Measurements from ENCODE around the gene SEMA5A. TPM values are rescaled to one million over a fixed set of nuclear protein-coding genes. Genes with fewer than 3 reads are reported as not detected.

SEMA5A gene
- total and polyA plus RNA-seq, 7 donors = 0.24 to 3.9 (median 0.66) TPM

DNA sequence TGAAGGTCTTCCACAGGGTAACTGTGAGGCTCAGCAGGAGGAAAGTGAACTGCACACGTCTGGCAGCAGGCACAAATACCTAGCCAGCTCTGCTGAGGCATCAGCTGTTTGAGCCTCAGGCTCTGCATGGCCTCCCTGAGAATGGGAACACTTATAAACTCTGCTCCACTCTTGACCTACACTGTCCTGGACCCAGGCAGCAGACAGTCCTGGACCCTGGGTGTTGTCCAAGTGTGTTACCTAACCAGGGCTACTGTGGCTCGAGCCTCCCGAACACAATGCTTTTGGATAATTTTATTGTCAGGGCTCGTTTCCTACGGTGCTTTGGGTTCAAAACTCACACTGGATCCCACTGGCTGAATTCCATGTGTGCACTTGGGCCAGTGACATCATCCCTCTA is 497.9 kb downstream of the SEMA5A start:
- WGBS, 3 donors = 52 to 72% (median 58%) methylated on average over 5 of the region's 5 CpGs

DNA sequence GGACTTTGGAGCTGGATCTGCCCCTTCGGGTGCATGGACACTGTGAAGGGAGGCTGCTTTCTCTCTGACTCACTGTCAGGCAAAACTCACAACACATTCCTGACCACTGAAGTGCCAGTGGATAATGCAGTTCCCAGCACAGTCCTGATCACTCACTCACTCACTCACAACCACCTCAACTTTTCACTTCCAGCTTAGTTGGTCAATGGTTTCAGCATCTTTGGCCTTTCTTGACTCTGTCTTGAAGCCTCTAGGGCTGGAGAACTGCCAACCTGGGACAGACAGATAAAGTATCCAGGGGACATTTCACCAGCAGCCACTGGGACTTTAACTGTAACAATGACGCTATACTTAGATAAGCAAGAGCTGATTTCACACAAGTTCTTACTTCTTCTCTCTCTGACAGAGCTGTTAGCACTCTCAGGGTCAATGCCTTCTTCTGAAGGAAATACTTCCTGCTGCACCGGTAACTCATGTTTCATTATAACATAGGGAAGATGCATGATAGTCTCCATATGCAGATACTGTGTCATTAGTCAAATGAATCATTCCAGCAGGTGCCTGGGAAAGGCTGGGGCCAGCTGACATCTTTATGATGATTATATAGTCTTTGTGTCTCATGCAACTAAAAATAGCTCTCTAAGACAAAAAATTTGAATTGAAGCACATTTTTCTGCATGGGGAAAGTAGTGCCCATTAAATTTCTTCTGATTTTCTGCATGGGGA is 499.0 kb downstream of the SEMA5A start:
- no peaks in the 10 kb centered on the region for H3K27me3 ChIP-seq (ENCODE audit: insufficient read depth in 3 of 3, low read length in 2 of 3)
- no peak overlapping the region for H3K27ac ChIP-seq
- no peaks in the 10 kb centered on the region for H3K4me1 ChIP-seq
- intact Hi-C loops (cut with DNase I) = no loop called here
- H3K4me3 ChIP-seq = no peak overlapping the region
- WGBS, 3 donors = 67 to 80% (median 69%) methylated on average over 3 of the region's 3 CpGs
- TF ChIP-seq, protein P1, sequence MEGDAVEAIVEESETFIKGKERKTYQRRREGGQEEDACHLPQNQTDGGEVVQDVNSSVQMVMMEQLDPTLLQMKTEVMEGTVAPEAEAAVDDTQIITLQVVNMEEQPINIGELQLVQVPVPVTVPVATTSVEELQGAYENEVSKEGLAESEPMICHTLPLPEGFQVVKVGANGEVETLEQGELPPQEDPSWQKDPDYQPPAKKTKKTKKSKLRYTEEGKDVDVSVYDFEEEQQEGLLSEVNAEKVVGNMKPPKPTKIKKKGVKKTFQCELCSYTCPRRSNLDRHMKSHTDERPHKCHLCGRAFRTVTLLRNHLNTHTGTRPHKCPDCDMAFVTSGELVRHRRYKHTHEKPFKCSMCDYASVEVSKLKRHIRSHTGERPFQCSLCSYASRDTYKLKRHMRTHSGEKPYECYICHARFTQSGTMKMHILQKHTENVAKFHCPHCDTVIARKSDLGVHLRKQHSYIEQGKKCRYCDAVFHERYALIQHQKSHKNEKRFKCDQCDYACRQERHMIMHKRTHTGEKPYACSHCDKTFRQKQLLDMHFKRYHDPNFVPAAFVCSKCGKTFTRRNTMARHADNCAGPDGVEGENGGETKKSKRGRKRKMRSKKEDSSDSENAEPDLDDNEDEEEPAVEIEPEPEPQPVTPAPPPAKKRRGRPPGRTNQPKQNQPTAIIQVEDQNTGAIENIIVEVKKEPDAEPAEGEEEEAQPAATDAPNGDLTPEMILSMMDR (IDR thresholded peaks at IDR 0.05) = no peak
- DNase-seq = no peak
- H3K9me3 ChIP-seq = no peaks in the 10 kb centered on the region
- no peak for ATAC-seq
- H3K36me3 ChIP-seq (ENCODE audit: insufficient read depth in 1 of 2, low read depth in 1 of 2) = no peaks in the 10 kb centered on the region

More for the DNA sequence above, 497.9 kb downstream of the SEMA5A start:
- H3K36me3 ChIP-seq (ENCODE audit: insufficient read depth in 1 of 2, low read depth in 1 of 2) = no peaks in the 10 kb centered on the region
- ATAC-seq = no peak
- no peak overlapping the region for H3K27ac ChIP-seq
- H3K4me3 ChIP-seq = no peak overlapping the region
- no peaks in the 10 kb centered on the region for H3K4me1 ChIP-seq
- DNase-seq = no peak
- TF ChIP-seq, protein P1 (IDR thresholded peaks at IDR 0.05) = no peak
- H3K27me3 ChIP-seq (ENCODE audit: insufficient read depth in 3 of 3, low read length in 2 of 3) = no peaks in the 10 kb centered on the region
- intact Hi-C loops (cut with DNase I) = no loop called here
- no peaks in the 10 kb centered on the region for H3K9me3 ChIP-seq

DNA sequence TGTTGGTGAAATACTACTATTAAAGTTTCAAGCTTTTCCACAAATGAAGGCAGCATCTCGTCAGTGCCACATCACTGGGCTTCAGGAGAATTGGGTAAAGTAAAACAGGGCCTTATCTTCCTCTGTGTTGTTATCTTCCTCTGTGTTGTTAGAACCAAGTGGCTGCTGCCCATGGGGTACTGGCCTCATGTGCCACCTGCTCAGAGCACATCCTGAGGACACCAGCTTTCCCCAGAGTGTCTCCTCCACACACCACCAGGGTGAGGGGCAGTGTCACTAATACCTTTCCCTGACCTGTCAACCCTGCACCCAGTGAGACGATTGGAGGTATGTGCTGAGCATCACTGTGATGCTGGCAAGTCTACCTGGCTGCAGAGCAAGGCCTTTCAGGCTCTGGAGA is 499.9 kb downstream of the SEMA5A start:
- H3K27ac ChIP-seq = no peak overlapping the region
- no peak for ATAC-seq
- H3K9me3 ChIP-seq = no peaks in the 10 kb centered on the region
- TF ChIP-seq, protein P1 (IDR thresholded peaks at IDR 0.05) = no peak
- no peak overlapping the region for H3K4me3 ChIP-seq
- H3K36me3 ChIP-seq (ENCODE audit: insufficient read depth in 1 of 2, low read depth in 1 of 2) = no peaks in the 10 kb centered on the region
- DNase-seq = no peak
- no peaks in the 10 kb centered on the region for H3K4me1 ChIP-seq
- intact Hi-C loops (cut with DNase I) = no loop called here
- WGBS, 3 donors = 60 to 79% (median 70%) methylated on average over 2 of the region's 2 CpGs
- H3K27me3 ChIP-seq (ENCODE audit: insufficient read depth in 3 of 3, low read length in 2 of 3) = no peaks in the 10 kb centered on the region

DNA sequence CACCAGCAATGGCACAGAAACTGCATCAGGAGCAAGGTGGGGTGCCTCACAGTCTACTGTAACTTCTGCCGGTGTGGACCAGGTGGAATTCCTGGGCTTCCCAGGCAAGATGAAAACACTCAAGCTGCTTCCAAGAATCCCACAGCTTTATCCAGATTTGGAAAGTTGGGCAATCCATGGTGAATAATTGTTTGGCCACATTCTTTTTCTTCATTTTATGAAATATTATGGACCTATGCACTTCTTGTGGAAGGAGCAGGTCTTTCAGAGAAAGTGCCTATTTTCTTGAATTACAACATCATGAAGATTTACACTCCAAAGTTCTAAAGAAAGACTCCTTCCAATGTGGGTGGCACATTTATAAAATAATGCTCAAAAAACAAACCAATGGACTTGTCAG is 503.6 kb downstream of the SEMA5A start:
- intact Hi-C loops (cut with DNase I) = no loop called here
- 86 to 100% (median 92%) methylated on average over 1 of the region's 1 CpG for WGBS, 3 donors
- H3K27me3 ChIP-seq (ENCODE audit: insufficient read depth in 3 of 3, low read length in 2 of 3) = no peaks in the 10 kb centered on the region
- no peaks in the 10 kb centered on the region for H3K36me3 ChIP-seq (ENCODE audit: insufficient read depth in 1 of 2, low read depth in 1 of 2)
- no peak overlapping the region for H3K4me3 ChIP-seq
- no peaks in the 10 kb centered on the region for H3K9me3 ChIP-seq
- ATAC-seq (no peak), DNase-seq (no peak)
- no peak overlapping the region for H3K27ac ChIP-seq
- H3K4me1 ChIP-seq = no peaks in the 10 kb centered on the region
- TF ChIP-seq, protein P1 (IDR thresholded peaks at IDR 0.05) = no peak

DNA sequence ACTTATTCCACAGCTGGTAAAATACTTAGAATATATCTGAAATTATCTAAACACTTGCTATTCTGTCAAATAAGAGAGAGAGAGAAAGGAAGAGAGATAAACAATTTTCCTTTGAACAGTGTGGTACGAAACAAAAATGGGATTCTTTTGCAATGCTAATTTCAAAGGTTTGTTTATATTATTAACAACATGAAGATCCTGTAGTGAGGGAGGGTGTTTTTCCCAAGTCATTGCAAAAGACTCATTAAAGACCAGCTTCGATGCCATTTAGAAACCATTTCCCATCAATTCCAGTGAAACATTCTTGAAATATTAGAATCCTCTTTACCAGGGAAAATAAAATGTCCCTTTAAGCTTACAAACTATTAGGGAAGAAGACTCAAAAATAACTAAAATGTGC is 505.4 kb downstream of the SEMA5A start:
- H3K4me1 ChIP-seq = no peaks in the 10 kb centered on the region
- intact Hi-C loops (cut with DNase I) = no loop called here
- DNase-seq (no peak), ATAC-seq (no peak)
- H3K27me3 ChIP-seq (ENCODE audit: insufficient read depth in 3 of 3, low read length in 2 of 3) = no peaks in the 10 kb centered on the region
- H3K4me3 ChIP-seq = no peak overlapping the region
- H3K9me3 ChIP-seq = no peaks in the 10 kb centered on the region
- WGBS, 3 donors = 89 to 95% (median 93%) methylated on average over 2 of the region's 2 CpGs
- H3K36me3 ChIP-seq (ENCODE audit: insufficient read depth in 1 of 2, low read depth in 1 of 2) = no peaks in the 10 kb centered on the region
- no peak overlapping the region for H3K27ac ChIP-seq
- TF ChIP-seq, protein P1 (IDR thresholded peaks at IDR 0.05) = no peak
